Bone marrow (tissue), 2 donors: ENCODE results near the gene CLDN24.

Source experiments
- DNase-seq, 2 donors: peaks; one replicate each; lab custom pipeline; 2025; lab: John Stamatoyannopoulos, UW

CLDN24 gene

GRCh38 chr4:183284258-183284785, 37.9 kb downstream of the CLDN24 start:
- no peak for DNase-seq

GRCh38 chr4:183276106-183276505, 46.1 kb downstream of the CLDN24 start:
- no peak for DNase-seq

- no peak for DNase-seq
Observed at GRCh38 chr4:183272384-183272783, 49.8 kb downstream of the CLDN24 start.
